ENCODE results near the gene FAHD1.

GRCh38 chr16:1878256-1878655, 51.2 kb downstream of the FAHD1 start:
- TF ChIP-seq CTCF (IDR thresholded peaks at IDR 0.05; ENCODE audit: low read depth, low read length, poor library complexity, severe bottlenecking) (no peak), EZH2phosphoT487 (IDR thresholded peaks at IDR 0.05; ENCODE audit: borderline replicate concordance, low read length) (no peak)
